Cardiac muscle cell (in vitro differentiated cells and primary cell): ENCODE data around the gene FSTL4. TPM values are rescaled to one million over a fixed set of nuclear protein-coding genes. Genes with fewer than 3 reads are reported as not detected.

Experiments used
- DNase-seq, 2 donors: peaks; one replicate each; pipeline versions ENCODE4 v3.0.0 to v3.0.0-alpha.2; 2010 to 2017; ENCODE audit warnings: low read depth in 1 of 2, low spot score in 1 of 2
- H3K27ac ChIP-seq: fragments of 200-600 bp; sonication (generic); 2 replicates; pipeline ENCODE4 v1.5.1; 2016
- H3K27me3 ChIP-seq: fragments of 200-600 bp; sonication (generic); 2 replicates; pipeline ENCODE4 v1.6.0; 2016; ENCODE audit warnings: control low read depth
- H3K36me3 ChIP-seq: fragments of 200-600 bp; sonication (generic); 2 replicates; pipeline ENCODE4 v1.5.1; 2016; ENCODE audit warnings: control low read depth
- H3K4me1 ChIP-seq: fragments of 200-600 bp; sonication (generic); 2 replicates; pipeline ENCODE4 v1.8.1; 2017; ENCODE audit warnings: low read depth, mild to moderate bottlenecking, mixed run types
- H3K4me3 ChIP-seq: fragments of 200-600 bp; sonication (generic); 2 replicates; pipeline ENCODE4 v1.5.1; 2016; ENCODE audit warnings: mild to moderate bottlenecking
- H3K9me3 ChIP-seq: fragments of 200-600 bp; sonication (generic); 2 replicates; pipeline ENCODE4 v1.5.1; 2017; ENCODE audit warnings: low read depth, mild to moderate bottlenecking, control low read depth
- polyA plus RNA-seq: library from polyadenylated mRNA; unstranded; fragments of >200 nt; fragmentation: Nextera tagmentation; extraction: Ambion mirVana; gene quantifications from 2 replicates; pipeline ENCODE4 v1.2.1, GENCODE V29; 2016
- total RNA-seq: library from RNA; depleted of rRNA; stranded (reverse); fragments of >200 nt; gene quantifications from 2 replicates; pipeline ENCODE4 v1.2.3, GENCODE V29; 2016
- TF ChIP-seq, protein P1 (sequence below): IDR thresholded peaks from 2 replicates; pipeline ENCODE4 v1.5.1; 2012; ENCODE audit warnings: low read depth, mild to moderate bottlenecking, low read length

Gene FSTL4
- total and polyA plus RNA-seq, 2 experiments from 2014 or later, result 0.06 TPM; not detected in 1

GRCh38 chr5:133361922-133362321, 250.4 kb downstream of the FSTL4 start:
- Histone ChIP-seq H3K4me1 (peaks cover 12% of the 10 kb centered on the region), H3K27ac (no peak overlapping the region), H3K36me3 (no peaks in the 10 kb centered on the region), H3K27me3 (no peaks in the 10 kb centered on the region), H3K9me3 (no peaks in the 10 kb centered on the region), H3K4me3 (no peak overlapping the region)
- peak in 1 of 2 donors; percentile 12 for DNase-seq
- TF ChIP-seq, protein P1, sequence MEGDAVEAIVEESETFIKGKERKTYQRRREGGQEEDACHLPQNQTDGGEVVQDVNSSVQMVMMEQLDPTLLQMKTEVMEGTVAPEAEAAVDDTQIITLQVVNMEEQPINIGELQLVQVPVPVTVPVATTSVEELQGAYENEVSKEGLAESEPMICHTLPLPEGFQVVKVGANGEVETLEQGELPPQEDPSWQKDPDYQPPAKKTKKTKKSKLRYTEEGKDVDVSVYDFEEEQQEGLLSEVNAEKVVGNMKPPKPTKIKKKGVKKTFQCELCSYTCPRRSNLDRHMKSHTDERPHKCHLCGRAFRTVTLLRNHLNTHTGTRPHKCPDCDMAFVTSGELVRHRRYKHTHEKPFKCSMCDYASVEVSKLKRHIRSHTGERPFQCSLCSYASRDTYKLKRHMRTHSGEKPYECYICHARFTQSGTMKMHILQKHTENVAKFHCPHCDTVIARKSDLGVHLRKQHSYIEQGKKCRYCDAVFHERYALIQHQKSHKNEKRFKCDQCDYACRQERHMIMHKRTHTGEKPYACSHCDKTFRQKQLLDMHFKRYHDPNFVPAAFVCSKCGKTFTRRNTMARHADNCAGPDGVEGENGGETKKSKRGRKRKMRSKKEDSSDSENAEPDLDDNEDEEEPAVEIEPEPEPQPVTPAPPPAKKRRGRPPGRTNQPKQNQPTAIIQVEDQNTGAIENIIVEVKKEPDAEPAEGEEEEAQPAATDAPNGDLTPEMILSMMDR, result no peak

DNA sequence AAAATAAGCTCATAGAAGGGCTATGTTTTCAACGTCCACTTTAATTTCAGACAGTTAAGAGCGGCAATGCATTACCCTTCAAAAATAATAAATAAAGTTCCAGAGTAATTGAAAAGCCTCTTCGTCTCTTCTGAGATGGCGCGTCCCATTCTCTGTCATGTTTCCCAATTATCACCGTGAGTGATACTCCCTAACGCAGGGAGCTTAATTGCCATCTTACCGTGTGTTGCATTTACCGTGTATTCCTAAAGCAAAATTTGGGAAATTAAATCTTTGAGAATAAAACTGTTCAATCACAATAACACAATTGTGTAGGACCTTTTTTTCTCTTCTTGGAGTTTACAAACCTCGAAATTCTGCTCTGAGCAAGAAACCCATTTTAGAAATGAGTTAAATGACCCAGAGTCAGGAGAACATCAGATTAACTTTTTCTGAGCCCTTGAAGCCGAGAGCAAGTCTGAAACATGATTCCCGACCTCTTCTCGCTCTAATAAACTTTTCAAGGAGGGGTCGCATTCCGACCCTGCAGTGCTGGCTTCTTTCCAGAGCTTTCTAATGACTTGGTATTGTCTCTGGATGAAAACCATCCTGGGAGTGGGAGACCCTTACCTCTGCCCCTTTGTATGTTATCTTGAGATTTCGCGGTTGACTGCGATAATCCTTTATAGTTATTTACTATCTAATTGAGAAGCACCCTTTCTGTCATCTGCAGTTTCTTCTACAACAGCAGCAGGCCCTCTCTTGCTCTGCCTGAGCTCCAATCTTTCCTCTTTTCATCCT, 251.5 kb downstream of the FSTL4 start:
- H3K36me3 ChIP-seq, result no peaks in the 10 kb centered on the region
- DNase-seq, result peak in 1 of 2 donors; percentile 71
- no peaks in the 10 kb centered on the region for H3K27me3 ChIP-seq
- H3K4me3 ChIP-seq, result no peak overlapping the region
- H3K9me3 ChIP-seq, result no peaks in the 10 kb centered on the region
- TF ChIP-seq, protein P1, result no peak
- peaks cover 12% of the 10 kb centered on the region for H3K4me1 ChIP-seq
- H3K27ac ChIP-seq, result no peak overlapping the region

- H3K9me3 ChIP-seq, result no peaks in the 10 kb centered on the region
- H3K36me3 ChIP-seq, result no peaks in the 10 kb centered on the region
- TF ChIP-seq, protein P1, result no peak
- no peaks in the 10 kb centered on the region for H3K27me3 ChIP-seq
- peaks cover 12% of the 10 kb centered on the region for H3K4me1 ChIP-seq
- no peak overlapping the region for H3K4me3 ChIP-seq
- DNase-seq, result no peak
- H3K27ac ChIP-seq, result no peak overlapping the region
Observed at GRCh38 chr5:133359861-133360260, 252.5 kb downstream of the FSTL4 start.

DNA sequence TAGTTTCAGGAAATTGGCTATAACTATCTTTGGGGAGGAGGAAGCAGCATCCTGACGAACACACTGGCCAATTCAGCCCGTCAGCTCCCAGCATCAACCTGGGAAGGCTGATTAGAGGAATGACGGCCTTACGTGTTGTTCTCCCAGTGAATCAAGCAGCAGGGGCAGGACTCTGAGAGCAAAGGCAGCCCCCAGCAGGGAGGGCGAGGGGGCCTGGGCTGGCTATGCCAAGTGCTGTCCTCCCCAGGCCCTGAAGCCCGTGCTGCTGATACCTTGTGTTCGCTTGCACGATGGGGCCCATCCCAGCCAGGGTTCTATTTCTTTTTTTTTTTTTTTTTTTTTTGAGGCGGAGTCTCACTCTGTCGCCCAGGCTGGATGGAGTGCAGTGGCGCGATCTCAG, 254.1 kb downstream of the FSTL4 start:
- Histone ChIP-seq H3K36me3 (no peaks in the 10 kb centered on the region), H3K27ac (no peak overlapping the region), H3K4me3 (no peak overlapping the region), H3K27me3 (no peaks in the 10 kb centered on the region), H3K4me1 (peaks cover 12% of the 10 kb centered on the region), H3K9me3 (no peaks in the 10 kb centered on the region)
- DNase-seq, result no peak
- TF ChIP-seq, protein P1, result no peak

DNA sequence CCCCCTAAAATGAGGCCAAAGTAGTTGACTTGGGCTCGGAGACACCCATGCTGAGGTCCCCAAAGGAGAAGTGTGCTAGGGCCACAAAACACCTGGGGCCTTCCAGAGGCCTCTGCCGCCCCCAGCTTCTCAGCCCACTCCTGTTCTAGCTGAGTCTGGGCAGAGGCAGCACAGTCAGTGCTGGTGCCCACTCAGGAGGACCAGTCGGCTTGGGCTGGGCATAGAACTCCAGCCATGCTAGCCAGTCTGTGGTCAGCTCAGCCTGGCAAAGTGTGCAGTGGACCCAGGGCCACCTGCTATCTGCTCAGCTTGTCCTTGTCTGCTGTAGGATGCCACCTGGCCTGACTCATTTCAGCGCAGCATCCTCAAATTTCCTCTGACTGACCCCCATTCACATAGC, 254.6 kb downstream of the FSTL4 start:
- Histone ChIP-seq H3K4me1 (peaks cover 12% of the 10 kb centered on the region), H3K27me3 (no peaks in the 10 kb centered on the region), H3K9me3 (no peaks in the 10 kb centered on the region), H3K4me3 (no peak overlapping the region), H3K27ac (no peak overlapping the region), H3K36me3 (no peaks in the 10 kb centered on the region)
- DNase-seq, result no peak
- TF ChIP-seq, protein P1, result no peak
